Activated CD4-positive, CD25-positive, alpha-beta regulatory T cell treated with anti-CD3 and anti-CD28 coated beads, Interleukin-2, amount 50 U/mL, for 16 hours (primary cell): Measurements from ENCODE around the gene SH3BP5L.
"Not testable (repeated sequence)": the region's sequence is repeated elsewhere in the genome, so short reads cannot be mapped to it uniquely, and the experiment has no call there.

Experiments used
- DNase-seq: peaks from one replicate; pipeline ENCODE4 v3.0.0-alpha.2; 2020; ENCODE audit warnings: low read depth, low spot score

The SH3BP5L gene

GRCh38 chr1:248830718-248831017 is 5.0 kb upstream of the SH3BP5L start:
- DNase-seq = not testable (repeated sequence)

- no peak for DNase-seq
Measured at GRCh38 chr1:248828845-248829244, 3.1 kb upstream of the SH3BP5L start.

- peak; percentile 4 for DNase-seq
Measured at GRCh38 chr1:248825573-248825908, 174 bp downstream of the SH3BP5L start.

GRCh38 chr1:248825136-248825535 is 579 bp downstream of the SH3BP5L start:
- DNase-seq = no peak

GRCh38 chr1:248824701-248825100 is 1.0 kb downstream of the SH3BP5L start:
- no peak for DNase-seq

- DNase-seq = no peak
Measured at GRCh38 chr1:248824301-248824700, 1.4 kb downstream of the SH3BP5L start.

GRCh38 chr1:248823517-248824001 is 2.2 kb downstream of the SH3BP5L start:
- DNase-seq = no peak

GRCh38 chr1:248822148-248823032 is 3.3 kb downstream of the SH3BP5L start:
- no peak for DNase-seq

- DNase-seq = no peak
Measured at GRCh38 chr1:248821641-248822040, 4.1 kb downstream of the SH3BP5L start.

GRCh38 chr1:248821101-248821500 is 4.6 kb downstream of the SH3BP5L start:
- no peak for DNase-seq

- DNase-seq = no peak
Measured at GRCh38 chr1:248820041-248820585, 5.6 kb downstream of the SH3BP5L start.

GRCh38 chr1:248818505-248819374 is 7.0 kb downstream of the SH3BP5L start:
- no peak for DNase-seq

- no peak for DNase-seq
Measured at GRCh38 chr1:248817065-248817464, 8.7 kb downstream of the SH3BP5L start.

- DNase-seq = no peak
Measured at GRCh38 chr1:248816042-248816851, 9.5 kb downstream of the SH3BP5L start.

GRCh38 chr1:248815407-248816034 is 10.2 kb downstream of the SH3BP5L start:
- no peak for DNase-seq

GRCh38 chr1:248814351-248814750 is 11.4 kb downstream of the SH3BP5L start:
- no peak for DNase-seq

GRCh38 chr1:248813546-248813945 is 12.2 kb downstream of the SH3BP5L start:
- DNase-seq = no peak

GRCh38 chr1:248812736-248813425 is 12.8 kb downstream of the SH3BP5L start:
- no peak for DNase-seq

GRCh38 chr1:248811514-248812490 is 13.9 kb downstream of the SH3BP5L start:
- DNase-seq = no peak
